T-helper 17 cell (primary cell): ENCODE data around the gene ABHD3. TPM values are rescaled to one million over a fixed set of nuclear protein-coding genes. Genes with fewer than 3 reads are reported as not detected.
A peak's percentile ranks its signal among the peaks of the same experiment; 100 is the strongest.
"Not testable (repeated sequence)": the region's sequence is repeated elsewhere in the genome, so short reads cannot be mapped to it uniquely, and the experiment has no call there.

Experiments
- ATAC-seq: fragments of 150-1000 bp; cut with Tn5 transposase; 2 replicates; pipeline ENCODE4 v1.10.0; 2021; ENCODE audit warnings: mild to moderate bottlenecking, moderate library complexity
- DNase-seq, 3 donors: peaks; one replicate each; pipeline versions ENCODE4 v3.0.0 to v3.0.0-alpha.2; 2020 to 2021
- H3K9me3 ChIP-seq: one replicate; pipeline ENCODE4 v1.7.0; 2013; ENCODE audit warnings: low read length, mild to moderate bottlenecking; ENCODE audit not compliant: control insufficient read depth, poor library complexity, severe bottlenecking
- H3K27ac Mint-ChIP-seq: one replicate; pipeline ENCODE4 v1.8.0; 2022; ENCODE audit warnings: mild to moderate bottlenecking, moderate library complexity, mixed read lengths
- H3K27me3 Mint-ChIP-seq: one replicate; pipeline ENCODE4 v1.8.0; 2022; ENCODE audit warnings: mixed read lengths
- H3K36me3 Mint-ChIP-seq: one replicate; pipeline ENCODE4 v1.8.0; 2022; ENCODE audit warnings: low read depth, mixed read lengths
- H3K4me1 Mint-ChIP-seq: one replicate; pipeline ENCODE4 v1.8.0; 2022; ENCODE audit warnings: mild to moderate bottlenecking, mixed read lengths
- H3K4me3 Mint-ChIP-seq: one replicate; pipeline ENCODE4 v1.8.0; 2022; ENCODE audit warnings: mild to moderate bottlenecking, moderate library complexity, mixed read lengths
- total RNA-seq, 4 donors: library from RNA in 2 of 4; stranded (reverse) in 2 of 4; gene quantifications; one replicate each; pipeline ENCODE4 v1.2.3 and lab custom pipeline; 2022 to 2026

ABHD3 gene
- total RNA-seq, 2 donors from 2014 or later, result 38.6 to 39.3 TPM

DNA sequence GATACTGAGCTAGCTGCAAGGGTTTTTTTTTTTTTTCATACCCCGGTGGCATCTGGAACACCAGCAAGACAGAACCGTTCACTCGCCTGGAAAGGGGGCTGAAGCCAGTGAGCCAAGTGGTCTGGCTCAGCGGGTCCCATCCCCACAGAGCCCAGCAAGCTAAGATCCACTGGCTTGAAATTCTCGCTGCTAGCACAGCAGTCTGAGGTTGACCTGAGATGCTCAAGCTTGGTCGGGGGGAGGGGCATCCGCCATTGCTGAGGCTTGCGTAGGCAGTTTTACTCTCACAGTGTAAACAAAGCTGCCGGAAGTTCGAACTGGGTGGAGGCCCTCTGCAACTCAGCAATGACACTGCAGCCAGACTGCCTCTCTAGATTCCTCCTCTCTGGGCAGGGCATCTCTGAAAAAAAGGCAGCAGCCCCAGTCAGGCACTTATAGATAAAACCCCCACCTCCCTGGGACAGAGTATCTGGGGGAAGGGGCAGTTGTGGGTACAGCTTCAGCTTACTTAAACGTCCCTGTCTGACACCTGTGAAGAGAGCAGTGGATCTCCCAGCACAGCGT, 31.0 kb upstream of the ABHD3 start:
- DNase-seq (peak; percentile 33 to 45 (median 37)), ATAC-seq (peak; percentile 42)
- Mint-ChIP-seq H3K4me1 (peaks cover 14% of the 10 kb centered on the region), H3K4me3 (peak overlapping the region; percentile 21), H3K27ac (peak overlapping the region; percentile 91), H3K36me3 (peaks cover 2% of the 10 kb centered on the region), H3K27me3 (no peaks in the 10 kb centered on the region)
- no peaks in the 10 kb centered on the region for H3K9me3 ChIP-seq

DNA sequence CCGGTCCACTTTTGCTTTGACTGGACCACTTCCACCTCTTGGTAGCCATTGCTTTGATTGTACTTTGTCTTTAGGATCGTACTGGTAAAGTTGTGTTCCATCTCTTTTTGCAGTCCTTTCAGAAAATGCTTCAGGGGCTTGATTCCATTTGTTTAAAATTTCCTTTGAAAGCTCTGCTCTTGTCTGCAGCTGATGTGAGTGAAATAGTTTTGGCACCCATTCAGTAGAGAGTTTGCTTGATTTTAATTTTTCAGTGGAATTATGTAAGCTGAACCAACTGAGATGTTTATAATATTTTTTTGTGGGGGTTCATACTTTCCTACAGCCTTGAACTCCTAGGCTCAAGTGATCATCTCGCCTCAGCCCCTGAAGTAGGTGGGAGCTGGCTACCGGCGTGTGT, 28.4 kb upstream of the ABHD3 start:
- H3K4me1 Mint-ChIP-seq, result peaks cover 8% of the 10 kb centered on the region
- H3K27me3 Mint-ChIP-seq, result peaks cover 6% of the 10 kb centered on the region
- H3K9me3 ChIP-seq, result no peaks in the 10 kb centered on the region
- H3K4me3 Mint-ChIP-seq, result no peak overlapping the region
- no peak overlapping the region for H3K27ac Mint-ChIP-seq
- no peak for ATAC-seq
- peaks cover 2% of the 10 kb centered on the region for H3K36me3 Mint-ChIP-seq
- DNase-seq, result no peak

DNA sequence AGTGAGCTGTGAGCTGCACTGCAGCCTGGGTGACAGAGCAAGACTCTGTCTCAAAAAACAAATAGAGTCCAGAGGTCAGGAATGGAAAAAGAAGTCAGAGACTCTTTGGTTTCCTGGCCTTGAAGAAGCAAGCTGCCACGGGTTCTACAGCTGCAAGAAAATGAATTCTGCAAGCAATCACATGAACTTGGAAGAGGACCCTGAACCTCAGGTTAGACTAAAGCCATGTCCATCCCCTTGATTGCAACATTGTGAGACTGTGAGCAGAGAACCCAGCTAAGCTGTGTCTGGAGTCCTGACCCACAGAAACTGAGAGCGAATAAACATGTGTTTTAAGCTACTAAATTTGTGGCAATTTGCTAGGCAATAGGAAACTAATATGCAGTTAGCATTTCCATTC, 23.1 kb upstream of the ABHD3 start:
- H3K9me3 ChIP-seq, result no peaks in the 10 kb centered on the region
- no peak overlapping the region for H3K27ac Mint-ChIP-seq
- peaks cover 2% of the 10 kb centered on the region for H3K4me1 Mint-ChIP-seq

DNA sequence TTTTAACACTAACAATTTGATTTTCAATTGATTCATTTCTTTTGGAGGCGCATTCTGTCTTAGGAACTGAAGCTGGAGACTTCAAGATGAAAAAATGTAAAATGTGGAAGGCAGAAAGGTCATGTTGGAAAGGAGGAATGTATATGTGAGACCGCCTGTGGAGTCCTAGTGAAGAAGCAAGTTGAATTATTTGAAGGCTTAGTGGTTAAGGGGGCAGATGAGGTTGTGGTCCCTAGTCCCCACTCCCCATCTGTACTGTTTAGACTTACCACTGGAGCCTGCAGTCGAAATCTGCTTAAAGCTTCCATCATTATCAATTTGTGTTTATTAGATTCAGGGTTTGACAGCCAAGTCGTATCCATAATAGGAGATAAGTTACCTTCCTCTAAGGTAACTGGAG, 20.6 kb upstream of the ABHD3 start:
- ATAC-seq, result no peak
- H3K9me3 ChIP-seq, result no peaks in the 10 kb centered on the region
- Mint-ChIP-seq H3K27me3 (peaks cover 6% of the 10 kb centered on the region), H3K4me1 (no peaks in the 10 kb centered on the region), H3K27ac (no peak overlapping the region), H3K4me3 (no peak overlapping the region), H3K36me3 (no peaks in the 10 kb centered on the region)
- DNase-seq, result no peak

More for the DNA sequence above, 23.1 kb upstream of the ABHD3 start:
- peaks cover 2% of the 10 kb centered on the region for H3K36me3 Mint-ChIP-seq
- ATAC-seq (no peak), DNase-seq (no peak)
- H3K27me3 Mint-ChIP-seq, result peaks cover 6% of the 10 kb centered on the region
- H3K4me3 Mint-ChIP-seq, result no peak overlapping the region

DNA sequence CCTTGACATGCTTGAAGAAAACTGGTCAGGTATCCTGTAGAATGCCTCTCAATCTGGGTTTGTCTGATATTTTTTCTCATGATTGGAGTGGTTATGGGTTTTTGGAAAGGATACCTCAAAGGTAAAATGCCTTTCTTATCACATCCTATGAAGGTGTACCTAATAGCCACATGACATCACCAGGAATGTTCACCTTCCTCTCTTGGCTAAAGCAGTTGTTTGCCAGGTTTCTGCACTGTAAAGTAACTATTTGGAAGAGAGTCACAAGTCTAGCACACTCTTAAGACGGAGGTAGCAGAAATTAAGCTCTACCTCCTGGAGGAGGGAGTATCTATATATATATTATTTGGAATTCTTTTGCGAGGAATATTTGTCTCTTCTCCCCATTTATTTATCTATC, 18.1 kb upstream of the ABHD3 start:
- H3K4me1 Mint-ChIP-seq, result no peaks in the 10 kb centered on the region
- H3K36me3 Mint-ChIP-seq, result no peaks in the 10 kb centered on the region
- no peaks in the 10 kb centered on the region for H3K9me3 ChIP-seq
- no peaks in the 10 kb centered on the region for H3K27me3 Mint-ChIP-seq
- H3K27ac Mint-ChIP-seq, result no peak overlapping the region
- ATAC-seq, result no peak
- DNase-seq, result no peak
- H3K4me3 Mint-ChIP-seq, result no peak overlapping the region

DNA sequence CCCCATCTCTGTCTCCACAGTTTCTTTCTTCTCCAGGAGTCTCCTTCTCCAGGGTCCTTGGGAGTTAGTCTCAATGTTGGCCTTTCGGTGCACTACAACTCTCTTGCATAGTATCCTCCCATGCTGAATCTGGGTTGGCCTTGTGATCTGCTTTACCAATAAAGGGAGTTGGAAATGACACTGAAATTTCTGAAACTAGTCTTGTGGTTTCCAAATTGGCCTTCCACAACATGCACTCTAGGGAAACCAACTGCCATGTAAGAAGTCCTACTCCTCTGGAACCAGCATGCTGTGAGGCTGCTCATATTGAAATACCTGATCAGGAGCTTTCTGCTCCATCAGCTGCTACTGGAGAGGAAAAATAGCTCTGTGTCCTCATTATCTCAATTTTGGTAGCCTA, 9.9 kb upstream of the ABHD3 start:
- peaks cover 3% of the 10 kb centered on the region for H3K36me3 Mint-ChIP-seq
- H3K9me3 ChIP-seq, result no peaks in the 10 kb centered on the region
- H3K27me3 Mint-ChIP-seq, result no peaks in the 10 kb centered on the region
- ATAC-seq, result no peak
- H3K4me1 Mint-ChIP-seq, result no peaks in the 10 kb centered on the region
- no peak overlapping the region for H3K27ac Mint-ChIP-seq
- DNase-seq, result no peak
- H3K4me3 Mint-ChIP-seq, result no peak overlapping the region

DNA sequence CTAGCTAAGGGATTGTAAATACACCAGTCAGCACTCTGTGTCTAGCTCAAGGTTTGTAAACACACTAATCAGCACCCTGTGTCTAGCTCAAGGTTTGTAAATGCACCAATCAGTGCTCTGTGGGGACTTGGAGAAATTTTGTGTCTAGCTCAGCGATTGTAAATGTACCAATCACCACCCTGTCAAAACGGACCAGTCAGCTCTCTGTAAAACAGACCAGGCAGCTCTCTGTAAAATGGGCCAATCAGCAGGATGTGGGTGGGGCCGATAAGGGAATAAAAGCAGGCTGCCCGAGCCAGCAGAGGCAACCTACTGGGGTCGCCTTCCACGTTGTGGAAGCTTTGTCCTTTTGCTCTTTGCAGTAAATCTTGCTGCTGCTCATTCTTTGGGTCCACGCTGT, 2.6 kb upstream of the ABHD3 start:
- H3K27me3 Mint-ChIP-seq, H3K4me3 Mint-ChIP-seq, H3K9me3 ChIP-seq, H3K27ac Mint-ChIP-seq, ATAC-seq, DNase-seq, H3K36me3 Mint-ChIP-seq: not testable (repeated sequence)
- H3K4me1 Mint-ChIP-seq, result peaks cover 20% of the 10 kb centered on the region

DNA sequence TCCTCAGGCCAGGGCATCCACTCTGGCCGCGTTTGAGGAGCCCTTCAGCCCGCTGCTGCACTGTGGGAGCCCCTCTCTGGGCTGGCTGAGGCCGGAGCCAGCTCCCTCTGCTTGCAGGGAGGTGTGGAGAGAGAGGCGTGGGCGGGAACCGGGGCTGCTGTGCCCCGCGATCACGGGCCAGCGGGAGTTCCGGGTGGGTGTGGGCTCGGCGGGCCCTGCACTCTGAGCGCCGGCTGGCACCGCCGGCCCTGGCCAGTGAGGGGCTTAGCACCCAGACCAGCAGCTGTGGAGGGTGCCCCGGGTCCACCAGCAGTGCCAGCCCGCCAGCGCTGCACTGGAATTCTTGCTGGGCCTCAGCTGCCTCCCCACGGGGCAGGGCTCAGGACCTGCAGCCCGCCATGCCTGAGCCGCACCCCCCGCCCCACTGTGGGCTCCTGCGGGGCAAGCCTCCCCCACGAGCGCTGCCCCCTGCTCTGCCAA, 1.9 kb upstream of the ABHD3 start:
- no peak for ATAC-seq
- no peak for DNase-seq
- Mint-ChIP-seq H3K4me1 (peaks cover 20% of the 10 kb centered on the region), H3K36me3 (no peaks in the 10 kb centered on the region), H3K27me3 (no peaks in the 10 kb centered on the region), H3K4me3 (no peak overlapping the region), H3K27ac (no peak overlapping the region)
- H3K9me3 ChIP-seq, result no peaks in the 10 kb centered on the region

DNA sequence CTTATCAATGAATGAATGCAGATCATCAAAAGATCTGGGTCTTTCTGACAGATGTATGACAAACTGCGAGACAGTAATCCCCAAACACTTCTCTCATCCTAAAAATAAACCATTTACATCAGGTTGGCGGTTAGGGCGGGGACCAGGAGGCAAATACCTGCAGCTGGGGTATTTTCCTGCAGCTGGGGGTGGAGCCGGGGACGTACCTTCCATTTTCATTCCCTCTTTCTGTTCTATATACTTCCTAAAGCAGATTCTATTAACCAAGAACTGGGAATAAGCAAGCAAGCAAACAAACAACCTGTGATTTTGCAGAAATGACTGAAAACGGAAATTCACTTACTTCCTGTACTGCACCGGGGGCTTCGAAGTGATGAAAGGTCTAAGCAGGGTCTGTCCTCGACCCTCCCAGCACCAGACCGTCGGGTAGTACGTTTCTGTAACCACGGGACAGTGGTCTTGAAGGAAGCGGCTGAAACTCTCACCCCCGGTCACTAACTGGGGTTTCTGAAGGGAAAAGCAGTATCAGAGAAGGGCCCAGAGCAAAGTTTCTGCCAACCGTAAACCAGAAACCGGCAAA, 1.2 kb downstream of the ABHD3 start:
- Mint-ChIP-seq H3K4me3 (peak overlapping the region; percentile 94), H3K27me3 (no peaks in the 10 kb centered on the region), H3K27ac (peak overlapping the region; percentile 90), H3K36me3 (no peaks in the 10 kb centered on the region), H3K4me1 (peaks cover 20% of the 10 kb centered on the region)
- no peak for ATAC-seq
- DNase-seq, result peak in 1 of 3 donors; percentile 15
- H3K9me3 ChIP-seq, result no peaks in the 10 kb centered on the region

DNA sequence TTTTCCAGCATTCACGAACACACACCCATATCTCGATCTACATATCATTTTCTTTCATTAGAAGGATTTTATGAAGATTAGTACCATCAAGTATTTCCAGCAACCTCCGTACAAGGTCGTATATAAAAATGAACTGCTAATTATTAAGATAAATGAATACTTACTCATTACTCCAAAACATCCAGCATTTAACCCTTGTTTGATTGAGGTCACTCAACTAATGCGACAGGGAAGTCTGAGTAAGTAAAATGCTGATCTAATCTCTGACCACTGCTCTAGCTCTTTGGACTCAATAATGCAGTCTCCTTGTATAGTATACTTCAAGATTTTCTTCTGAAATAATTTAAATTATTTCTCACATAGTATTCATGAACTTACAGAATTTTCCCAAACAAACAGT, 2.0 kb downstream of the ABHD3 start:
- no peaks in the 10 kb centered on the region for H3K27me3 Mint-ChIP-seq
- H3K36me3 Mint-ChIP-seq, result no peaks in the 10 kb centered on the region
- peak overlapping the region; percentile 90 for H3K27ac Mint-ChIP-seq
- peaks cover 22% of the 10 kb centered on the region for H3K4me1 Mint-ChIP-seq
- peak overlapping the region; percentile 94 for H3K4me3 Mint-ChIP-seq
- DNase-seq (no peak), ATAC-seq (no peak)
- H3K9me3 ChIP-seq, result no peaks in the 10 kb centered on the region

DNA sequence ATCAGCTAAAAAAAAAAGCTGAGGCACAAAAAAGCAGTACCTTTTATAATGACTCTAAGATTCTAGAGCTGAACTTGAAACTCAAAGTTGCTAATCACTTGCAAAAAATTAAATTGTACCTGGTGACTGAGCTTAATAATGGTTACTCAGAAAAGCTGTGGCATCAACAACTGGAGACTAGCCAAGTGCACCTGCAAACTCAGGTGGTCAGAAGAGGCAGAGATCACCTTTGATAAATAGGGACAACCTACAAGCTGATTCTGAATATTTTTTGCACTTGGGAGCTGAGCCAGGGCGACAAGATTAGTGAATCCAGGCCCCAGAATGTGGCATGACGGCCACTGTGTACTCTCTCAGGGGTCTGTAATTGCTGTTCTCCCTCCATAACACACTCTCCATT, 3.0 kb downstream of the ABHD3 start:
- Mint-ChIP-seq H3K4me1 (peaks cover 20% of the 10 kb centered on the region), H3K4me3 (no peak overlapping the region), H3K27me3 (no peaks in the 10 kb centered on the region), H3K36me3 (no peaks in the 10 kb centered on the region), H3K27ac (no peak overlapping the region)
- no peaks in the 10 kb centered on the region for H3K9me3 ChIP-seq
- ATAC-seq, result no peak
- no peak for DNase-seq

DNA sequence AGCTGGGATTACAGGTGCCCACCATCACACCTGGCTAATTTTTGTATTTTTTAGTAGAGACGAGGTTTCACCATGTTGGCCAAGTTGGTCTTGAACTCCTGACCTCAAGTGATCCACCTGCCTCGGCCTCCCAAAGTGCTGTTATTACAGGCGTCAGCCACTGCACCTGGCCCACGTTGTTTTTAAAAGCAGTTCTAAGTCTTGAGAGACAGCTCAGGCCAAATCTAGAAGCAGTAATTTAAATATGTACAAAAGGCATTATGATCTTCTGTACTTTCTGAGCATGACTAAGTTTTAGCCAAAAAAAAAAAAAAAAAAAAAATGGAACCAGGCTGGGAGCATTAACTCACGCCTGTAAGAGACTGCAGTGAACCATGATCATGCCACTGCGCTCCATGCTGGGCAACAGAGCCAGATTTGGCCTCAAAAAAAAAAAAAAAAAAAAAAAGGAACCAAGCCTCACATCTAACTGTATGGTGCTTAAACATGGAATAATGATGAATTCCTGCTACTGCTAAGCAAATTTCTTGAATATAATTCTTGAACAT, 4.0 kb downstream of the ABHD3 start:
- Mint-ChIP-seq H3K27me3 (no peaks in the 10 kb centered on the region), H3K36me3 (peaks cover 2% of the 10 kb centered on the region), H3K4me1 (peaks cover 20% of the 10 kb centered on the region), H3K4me3 (no peak overlapping the region), H3K27ac (no peak overlapping the region)
- no peaks in the 10 kb centered on the region for H3K9me3 ChIP-seq
- ATAC-seq (no peak), DNase-seq (no peak)

DNA sequence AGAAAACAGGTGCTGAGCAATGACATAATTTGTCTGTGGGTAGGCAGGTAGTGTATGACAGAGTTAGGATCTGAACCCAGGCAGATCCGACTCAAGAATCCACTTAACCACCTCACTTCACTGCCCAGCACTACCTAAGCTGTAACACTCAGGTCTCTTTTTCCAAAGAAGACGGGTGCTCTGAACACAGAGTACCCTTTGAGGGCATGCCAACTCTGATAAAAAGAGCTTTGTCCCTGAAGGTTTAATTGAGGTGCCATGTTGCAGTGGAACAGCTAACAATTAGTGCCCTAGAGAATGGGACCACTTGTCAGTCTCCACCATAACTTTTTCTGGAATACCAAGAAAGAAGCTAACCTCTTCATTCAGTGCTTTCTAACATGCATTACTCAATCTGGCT, 11.3 kb downstream of the ABHD3 start:
- H3K27me3 Mint-ChIP-seq, result no peaks in the 10 kb centered on the region
- H3K4me1 Mint-ChIP-seq, result peaks cover 11% of the 10 kb centered on the region
- peaks cover 10% of the 10 kb centered on the region for H3K36me3 Mint-ChIP-seq
- H3K27ac Mint-ChIP-seq, result peak overlapping the region; percentile 68
- no peak overlapping the region for H3K4me3 Mint-ChIP-seq
- H3K9me3 ChIP-seq, result no peaks in the 10 kb centered on the region
- ATAC-seq (no peak), DNase-seq (no peak)

DNA sequence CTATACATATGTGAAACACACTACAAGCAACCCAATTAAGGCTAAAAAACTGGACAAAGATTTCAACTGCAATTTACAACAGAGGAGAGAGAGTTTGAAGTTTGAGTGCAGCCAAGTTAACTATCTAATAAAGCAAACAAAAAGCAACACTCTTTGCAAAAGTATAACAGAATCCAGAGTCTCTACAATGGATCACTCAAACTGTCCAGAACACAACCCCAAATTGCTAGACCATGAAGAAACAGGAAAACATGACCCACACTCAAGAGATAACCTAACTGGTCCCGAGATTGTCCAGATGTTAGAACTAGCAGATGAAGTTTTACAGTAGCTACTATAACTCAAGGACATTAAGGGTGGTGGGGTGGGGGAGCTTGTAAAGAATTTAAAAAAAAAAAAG, 14.8 kb downstream of the ABHD3 start:
- peaks cover 10% of the 10 kb centered on the region for H3K4me1 Mint-ChIP-seq
- H3K27ac Mint-ChIP-seq, result no peak overlapping the region
- no peak for ATAC-seq
- no peak for DNase-seq
- H3K27me3 Mint-ChIP-seq, result no peaks in the 10 kb centered on the region
- no peaks in the 10 kb centered on the region for H3K9me3 ChIP-seq
- peaks cover 7% of the 10 kb centered on the region for H3K36me3 Mint-ChIP-seq
- no peak overlapping the region for H3K4me3 Mint-ChIP-seq
